ENCODE data around the gene DRICH1.

DNA sequence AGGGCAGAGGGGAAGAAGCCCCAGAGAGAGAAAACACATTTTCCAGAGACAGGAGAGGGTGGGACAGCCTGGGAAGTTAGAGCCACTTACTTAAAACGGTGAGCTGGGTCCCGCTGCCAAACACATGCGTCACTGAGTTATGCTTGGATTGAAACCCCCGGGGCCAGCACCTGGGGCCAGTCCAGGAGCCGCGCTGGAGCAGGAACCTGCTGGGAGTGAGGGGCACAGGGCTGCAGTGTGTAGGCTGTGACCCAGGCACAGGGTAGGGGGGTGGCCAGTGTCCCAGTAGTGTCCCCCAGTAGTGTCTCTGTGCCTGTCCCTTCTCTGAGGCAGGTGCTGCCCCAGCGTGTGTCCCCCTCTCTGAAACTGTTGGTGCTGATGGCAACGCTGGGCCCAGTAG lies 57.2 kb downstream of the DRICH1 start:
- TF ChIP-seq EP300 (IDR thresholded peaks at IDR 0.05) (no peak), POLR2A (IDR thresholded peaks at IDR 0.05) (no peak)
